Stimulated activated naive CD4-positive, alpha-beta T cell treated with Interleukin-2 at 50 U/mL for 16 hours (primary cell): ENCODE data around the gene NR1I2.

Source experiments
- DNase-seq: peaks from one replicate; lab custom pipeline; 2025; lab: John Stamatoyannopoulos, UW

Gene NR1I2

GRCh38 chr3:119819806-119820205 is 37.9 kb downstream of the NR1I2 start:
- DNase-seq, result no peak

GRCh38 chr3:119825820-119826219 is 43.9 kb downstream of the NR1I2 start:
- no peak for DNase-seq

DNA sequence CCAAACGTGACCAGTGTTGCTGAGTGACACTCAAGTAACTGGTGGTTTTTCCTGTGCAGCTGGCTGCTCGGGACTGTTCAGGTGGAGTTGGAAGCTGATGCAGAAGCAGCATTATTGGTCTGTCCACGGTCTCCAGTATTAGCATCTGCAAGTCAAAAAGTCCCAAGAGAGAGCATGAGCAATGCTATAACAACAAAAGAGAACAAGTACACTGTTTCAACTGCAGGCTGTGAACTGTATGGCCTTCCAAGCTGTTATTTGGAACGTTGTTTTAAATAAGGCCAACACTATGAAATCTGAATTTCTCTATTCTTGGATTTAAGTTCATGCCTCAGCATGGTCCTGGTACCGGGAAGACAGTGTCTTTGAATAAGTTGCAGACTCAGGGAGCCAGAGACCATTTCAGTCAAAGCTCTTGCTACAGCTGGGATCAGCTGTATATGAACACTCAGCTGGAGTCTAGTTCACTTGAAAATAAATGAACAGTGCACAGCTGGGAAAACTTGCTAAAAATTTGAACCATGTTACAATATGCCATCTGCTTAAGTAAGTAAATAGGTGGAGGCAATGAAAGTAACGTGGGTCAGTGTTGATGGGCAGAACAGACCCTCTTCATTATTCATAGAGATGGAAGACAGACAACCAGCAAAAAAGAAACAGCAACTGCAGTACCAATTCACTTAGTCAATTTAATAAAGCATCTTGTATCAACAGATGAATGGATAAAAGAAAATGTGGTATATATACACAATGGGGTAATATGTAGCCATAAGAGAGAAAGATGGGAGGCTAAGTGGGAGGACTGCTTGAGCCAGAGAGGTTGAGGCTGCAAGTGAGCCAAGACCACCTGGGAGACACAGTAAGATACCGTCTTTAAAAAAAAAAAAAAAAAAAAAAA is 45.1 kb downstream of the NR1I2 start:
- DNase-seq, result no peak

GRCh38 chr3:119829420-119829819 is 47.5 kb downstream of the NR1I2 start:
- DNase-seq, result no peak

DNA sequence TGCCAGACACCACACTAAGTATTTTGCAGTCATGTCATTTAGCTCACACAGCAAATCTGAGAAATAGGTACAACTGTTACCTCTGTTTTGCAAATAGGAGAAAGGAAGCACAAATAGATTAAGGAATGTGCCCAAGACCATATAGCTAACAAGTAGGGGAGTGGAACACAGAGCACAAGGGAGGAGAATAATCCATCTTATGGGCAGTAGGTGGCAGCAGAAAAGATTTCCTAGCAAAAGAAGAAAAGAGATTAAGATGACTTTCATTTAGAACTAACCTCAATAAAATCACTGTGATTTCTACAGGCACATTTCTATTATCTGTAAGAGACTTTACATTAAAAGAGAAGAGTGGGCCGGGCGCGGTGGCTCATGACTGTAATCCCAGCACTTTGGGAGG is 49.1 kb downstream of the NR1I2 start:
- DNase-seq, result no peak

- no peak for DNase-seq
Observed at GRCh38 chr3:119831941-119832371, 50.1 kb downstream of the NR1I2 start.

DNA sequence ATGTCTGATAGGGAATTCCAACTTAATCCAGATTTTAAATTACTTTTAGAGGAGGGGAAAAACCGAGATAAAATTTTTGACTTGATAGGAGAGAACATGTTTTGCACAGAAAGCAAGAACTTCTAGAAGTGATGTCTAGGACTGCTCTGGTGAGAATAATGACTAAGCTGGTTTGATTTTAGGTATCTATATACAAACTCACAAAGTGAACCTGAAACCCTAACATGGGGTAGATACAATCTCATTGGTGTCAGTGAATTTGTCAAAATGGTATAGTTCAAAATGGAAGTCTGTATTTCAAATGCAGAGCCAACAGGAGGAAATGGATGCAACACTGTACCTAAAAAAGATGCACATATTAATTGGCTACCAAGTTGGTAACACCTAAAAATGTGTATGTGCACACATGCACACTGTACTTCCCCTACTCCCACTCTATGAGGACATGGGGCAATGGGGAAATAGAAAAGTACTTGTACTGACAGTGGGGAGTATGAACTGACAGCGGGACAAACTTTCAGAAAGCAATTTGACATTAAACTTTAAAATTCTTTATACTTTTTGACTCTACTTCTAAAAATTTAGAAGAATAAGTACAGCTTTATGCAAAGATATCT is 53.0 kb downstream of the NR1I2 start:
- DNase-seq, result no peak

GRCh38 chr3:119835556-119835955 is 53.7 kb downstream of the NR1I2 start:
- DNase-seq, result no peak

GRCh38 chr3:119841808-119842471 is 60.0 kb downstream of the NR1I2 start:
- DNase-seq, result no peak

DNA sequence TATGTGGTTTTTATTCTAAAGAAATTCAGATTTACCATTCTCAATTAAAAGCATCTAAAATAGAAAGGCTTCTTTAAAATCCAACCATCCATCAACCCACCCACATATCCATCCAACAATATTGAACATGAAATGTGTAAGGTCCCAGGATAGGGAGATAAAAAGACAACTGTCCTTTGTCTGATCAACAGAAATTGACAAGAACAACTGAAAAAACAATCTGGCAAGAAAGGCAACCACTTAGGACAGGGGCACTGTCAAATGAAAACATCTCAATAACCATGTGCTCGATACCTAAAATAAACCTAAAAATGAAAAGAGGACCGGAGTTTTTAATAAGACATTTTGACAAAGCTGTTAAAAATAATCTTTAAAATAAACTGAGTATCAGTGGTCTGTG is 67.2 kb downstream of the NR1I2 start:
- no peak for DNase-seq

GRCh38 chr3:119856695-119857094 is 74.8 kb downstream of the NR1I2 start:
- no peak for DNase-seq

DNA sequence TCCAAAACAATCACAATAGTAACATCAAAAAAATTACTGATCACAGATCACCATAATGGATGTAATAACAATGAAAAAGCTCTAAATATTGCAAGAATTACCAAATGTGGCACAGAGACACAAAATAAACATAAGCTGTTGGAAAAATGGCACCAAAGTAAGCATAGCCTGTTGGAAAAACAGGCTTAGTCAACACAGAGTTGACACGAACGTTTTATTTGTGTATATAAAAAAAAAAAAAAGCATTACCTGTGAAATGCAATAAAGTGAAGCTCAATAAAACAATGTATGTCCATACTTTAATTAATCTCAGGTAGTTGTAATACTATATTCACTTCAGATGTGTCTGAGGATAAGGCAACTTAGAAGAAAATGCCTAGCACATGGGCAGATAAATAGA is 77.1 kb downstream of the NR1I2 start:
- no peak for DNase-seq

DNA sequence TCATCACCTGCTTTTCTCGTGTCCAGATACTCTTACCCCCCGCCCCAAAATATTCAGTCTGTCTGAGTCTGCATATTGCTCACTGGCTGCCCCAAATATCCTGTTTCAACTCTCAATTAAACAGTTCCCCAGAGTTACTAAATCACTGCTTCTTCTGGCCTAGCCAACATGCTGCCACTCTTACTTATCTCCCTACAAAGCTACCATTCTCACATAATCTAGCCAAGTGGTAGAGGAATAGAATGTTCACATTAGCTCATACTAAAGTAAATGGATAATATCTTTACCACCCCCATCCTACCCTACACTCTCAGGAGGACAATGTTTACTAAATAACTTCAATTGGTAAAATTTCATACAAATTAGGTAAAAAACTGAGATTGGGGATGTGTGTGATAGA is 77.8 kb downstream of the NR1I2 start:
- DNase-seq, result no peak

GRCh38 chr3:119861681-119862080 is 79.8 kb downstream of the NR1I2 start:
- no peak for DNase-seq

GRCh38 chr3:119862616-119863015 is 80.7 kb downstream of the NR1I2 start:
- no peak for DNase-seq

- no peak for DNase-seq
Observed at GRCh38 chr3:119864476-119864875, 82.6 kb downstream of the NR1I2 start.
